Neural progenitor cell (in vitro differentiated cells): ENCODE data around the gene RAMACL. TPM values are rescaled to one million over a fixed set of nuclear protein-coding genes. Genes with fewer than 3 reads are reported as not detected.

ENCODE experiments used
- DNase-seq: peaks from one replicate; pipeline ENCODE4 v3.0.0-alpha.2; 2016; ENCODE audit warnings: low spot score
- H2AFZ ChIP-seq: fragments of 200-600 bp; sonication (generic); replicated peaks from 2 replicates; pipeline ENCODE4 v1.6.1; 2016; ENCODE audit warnings: antibody characterized with exemption
- H3F3A ChIP-seq: fragments of 200-600 bp; sonication (generic); 2 replicates; pipeline ENCODE4 v1.6.1; 2016; ENCODE audit warnings: antibody characterized with exemption, low read depth
- H3K27ac ChIP-seq: fragments of 200-600 bp; sonication (generic); 2 replicates; pipeline ENCODE4 v1.5.1; 2016; ENCODE audit warnings: mild to moderate bottlenecking
- H3K27me3 ChIP-seq: fragments of 200-600 bp; sonication (generic); 2 replicates; pipeline ENCODE4 v1.6.1; 2016; ENCODE audit warnings: mild to moderate bottlenecking, moderate library complexity
- H3K36me3 ChIP-seq: fragments of 200-600 bp; sonication (generic); 2 replicates; pipeline ENCODE4 v1.5.1; 2016
- H3K4me1 ChIP-seq: fragments of 200-600 bp; sonication (generic); 2 replicates; pipeline ENCODE4 v1.6.1; 2016; ENCODE audit warnings: mixed run types
- H3K4me2 ChIP-seq: fragments of 200-600 bp; sonication (generic); 2 replicates; pipeline ENCODE4 v1.6.1; 2016
- H3K4me3 ChIP-seq: fragments of 200-600 bp; sonication (generic); 2 replicates; pipeline ENCODE4 v1.5.1; 2016
- H3K79me2 ChIP-seq: fragments of 200-600 bp; sonication (generic); 2 replicates; pipeline ENCODE4 v1.6.1; 2016; ENCODE audit warnings: low read depth
- H3K9ac ChIP-seq: fragments of 200-600 bp; sonication (generic); 2 replicates; pipeline ENCODE4 v1.6.1; 2016
- H3K9me3 ChIP-seq: fragments of 200-600 bp; sonication (generic); 2 replicates; pipeline ENCODE4 v1.5.1; 2016; ENCODE audit warnings: low read depth
- H4K20me1 ChIP-seq: fragments of 200-600 bp; sonication (generic); 2 replicates; pipeline ENCODE4 v1.6.1; 2016; ENCODE audit warnings: low read depth
- H3K27ac Mint-ChIP-seq: 3 replicates; pipeline ENCODE4 v1.8.0; 2021; ENCODE audit warnings: mixed read lengths
- H3K27me3 Mint-ChIP-seq: 2 replicates; pipeline ENCODE4 v1.8.0; 2022; ENCODE audit warnings: low read depth, mild to moderate bottlenecking, inconsistent platforms, moderate library complexity, mixed read lengths; ENCODE audit not compliant: insufficient read depth
- H3K36me3 Mint-ChIP-seq: 3 replicates; pipeline ENCODE4 v1.8.0; 2021; ENCODE audit warnings: mixed read lengths
- H3K4me1 Mint-ChIP-seq: 3 replicates; pipeline ENCODE4 v1.8.0; 2021; ENCODE audit warnings: mixed read lengths
- H3K4me3 Mint-ChIP-seq: 3 replicates; pipeline ENCODE4 v1.8.0; 2021; ENCODE audit warnings: mild to moderate bottlenecking, moderate library complexity, mixed read lengths
- H3K9me3 Mint-ChIP-seq: 3 replicates; pipeline ENCODE4 v1.8.0; 2020; ENCODE audit warnings: mixed read lengths
- EZH2 ChIP-seq: fragments of 200-600 bp; sonication (generic); IDR thresholded peaks from 2 replicates; pipeline ENCODE4 v1.6.1; 2017; ENCODE audit warnings: antibody characterized with exemption, mild to moderate bottlenecking, moderate library complexity
- EZH2phosphoT487 ChIP-seq: fragments of 200-600 bp; sonication (generic); IDR thresholded peaks from 2 replicates; pipeline ENCODE4 v1.6.1; 2017; ENCODE audit warnings: antibody characterized with exemption
- total RNA-seq: library from RNA; depleted of rRNA; stranded (reverse); fragments of >200 nt; gene quantifications from 2 replicates; pipeline ENCODE4 v1.2.3, GENCODE V29; 2015; ENCODE audit warnings: low replicate concordance
- TF ChIP-seq, protein P1 (sequence below): fragments of 200-600 bp; sonication (generic); IDR thresholded peaks from 2 replicates; pipeline ENCODE4 v1.5.1; 2017; ENCODE audit warnings: antibody characterized with exemption, mild to moderate bottlenecking

The RAMACL gene
- total RNA-seq, 1 donor from 2014 or later = 0.19 TPM

GRCh38 chr6:166538297-166539010 lies 48.0 kb downstream of the RAMACL start:
- H3K9ac ChIP-seq = no peak overlapping the region
- peaks cover 23% of the 10 kb centered on the region for H3K4me1 Mint-ChIP-seq
- no peaks in the 10 kb centered on the region for H3K79me2 ChIP-seq
- H3K4me2 ChIP-seq = no peak overlapping the region
- TF ChIP-seq, protein P1, sequence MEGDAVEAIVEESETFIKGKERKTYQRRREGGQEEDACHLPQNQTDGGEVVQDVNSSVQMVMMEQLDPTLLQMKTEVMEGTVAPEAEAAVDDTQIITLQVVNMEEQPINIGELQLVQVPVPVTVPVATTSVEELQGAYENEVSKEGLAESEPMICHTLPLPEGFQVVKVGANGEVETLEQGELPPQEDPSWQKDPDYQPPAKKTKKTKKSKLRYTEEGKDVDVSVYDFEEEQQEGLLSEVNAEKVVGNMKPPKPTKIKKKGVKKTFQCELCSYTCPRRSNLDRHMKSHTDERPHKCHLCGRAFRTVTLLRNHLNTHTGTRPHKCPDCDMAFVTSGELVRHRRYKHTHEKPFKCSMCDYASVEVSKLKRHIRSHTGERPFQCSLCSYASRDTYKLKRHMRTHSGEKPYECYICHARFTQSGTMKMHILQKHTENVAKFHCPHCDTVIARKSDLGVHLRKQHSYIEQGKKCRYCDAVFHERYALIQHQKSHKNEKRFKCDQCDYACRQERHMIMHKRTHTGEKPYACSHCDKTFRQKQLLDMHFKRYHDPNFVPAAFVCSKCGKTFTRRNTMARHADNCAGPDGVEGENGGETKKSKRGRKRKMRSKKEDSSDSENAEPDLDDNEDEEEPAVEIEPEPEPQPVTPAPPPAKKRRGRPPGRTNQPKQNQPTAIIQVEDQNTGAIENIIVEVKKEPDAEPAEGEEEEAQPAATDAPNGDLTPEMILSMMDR = no peak
- no peak for TF ChIP-seq EZH2
- no peak for TF ChIP-seq EZH2phosphoT487
- H3K9me3 ChIP-seq = no peaks in the 10 kb centered on the region
- peaks cover 10% of the 10 kb centered on the region for H3K36me3 Mint-ChIP-seq
- H3K4me3 ChIP-seq = no peak overlapping the region
- H3K36me3 ChIP-seq = no peaks in the 10 kb centered on the region
- H3K27ac ChIP-seq = no peak overlapping the region
- H3K4me1 ChIP-seq = no peaks in the 10 kb centered on the region
- H3K27me3 Mint-ChIP-seq = peaks cover 2% of the 10 kb centered on the region
- no peaks in the 10 kb centered on the region for H3K9me3 Mint-ChIP-seq
- H3K27ac Mint-ChIP-seq = no peak overlapping the region
- no peak overlapping the region for H3K4me3 Mint-ChIP-seq
- no peak for DNase-seq
- no peak overlapping the region for H2AFZ ChIP-seq
- H4K20me1 ChIP-seq = no peaks in the 10 kb centered on the region
- no peaks in the 10 kb centered on the region for H3F3A ChIP-seq
- no peaks in the 10 kb centered on the region for H3K27me3 ChIP-seq

DNA sequence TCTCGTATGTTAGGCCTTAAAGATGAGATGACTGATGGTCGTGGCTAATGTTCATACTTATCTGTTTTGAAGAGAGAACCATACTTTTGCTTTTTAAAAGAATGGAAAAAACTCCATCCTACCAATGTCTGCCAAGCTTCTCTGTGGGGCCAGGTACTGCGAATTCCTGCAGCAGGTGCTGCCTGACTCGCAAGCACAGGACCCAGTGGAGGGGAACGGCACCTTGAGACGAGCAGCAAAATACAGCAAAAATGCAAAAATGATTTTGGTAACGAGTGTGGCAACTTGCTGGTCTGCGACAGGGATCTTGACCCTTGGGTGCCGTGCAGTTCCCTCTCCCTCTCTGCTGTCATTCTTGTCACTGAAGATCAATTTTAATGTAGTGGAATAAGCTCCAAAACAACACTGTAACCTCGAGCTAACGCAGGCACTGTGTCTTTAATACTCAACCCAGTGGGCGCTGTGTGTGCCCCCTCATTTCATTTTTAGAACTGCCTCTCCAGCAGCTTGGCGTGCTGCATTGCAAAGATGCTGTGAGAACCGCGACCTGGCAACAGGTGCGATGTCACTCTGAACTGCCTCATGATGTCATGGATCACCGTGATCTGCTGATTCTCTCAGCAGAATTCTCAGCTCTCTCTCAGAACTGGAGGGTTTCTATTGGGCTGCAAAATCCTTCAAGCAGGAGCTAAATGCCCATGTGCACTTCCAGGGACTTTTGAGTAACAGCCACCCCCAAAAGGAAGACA lies 51.6 kb downstream of the RAMACL start:
- Mint-ChIP-seq H3K4me3 (no peak overlapping the region), H3K4me1 (peaks cover 6% of the 10 kb centered on the region), H3K9me3 (no peaks in the 10 kb centered on the region), H3K27me3 (peaks cover 2% of the 10 kb centered on the region), H3K27ac (peak overlapping the region; percentile 33), H3K36me3 (peaks cover 14% of the 10 kb centered on the region)
- H2AFZ ChIP-seq = no peak overlapping the region
- no peaks in the 10 kb centered on the region for H3K9me3 ChIP-seq
- no peak overlapping the region for H3K4me3 ChIP-seq
- no peaks in the 10 kb centered on the region for H4K20me1 ChIP-seq
- no peak for DNase-seq
- no peaks in the 10 kb centered on the region for H3F3A ChIP-seq
- H3K27me3 ChIP-seq = no peaks in the 10 kb centered on the region
- TF ChIP-seq EZH2phosphoT487 (no peak), EZH2 (no peak)
- TF ChIP-seq, protein P1 = no peak
- H3K9ac ChIP-seq = no peak overlapping the region
- H3K79me2 ChIP-seq = no peaks in the 10 kb centered on the region
- H3K4me1 ChIP-seq = no peaks in the 10 kb centered on the region
- no peak overlapping the region for H3K4me2 ChIP-seq
- no peaks in the 10 kb centered on the region for H3K36me3 ChIP-seq
- H3K27ac ChIP-seq = no peak overlapping the region

DNA sequence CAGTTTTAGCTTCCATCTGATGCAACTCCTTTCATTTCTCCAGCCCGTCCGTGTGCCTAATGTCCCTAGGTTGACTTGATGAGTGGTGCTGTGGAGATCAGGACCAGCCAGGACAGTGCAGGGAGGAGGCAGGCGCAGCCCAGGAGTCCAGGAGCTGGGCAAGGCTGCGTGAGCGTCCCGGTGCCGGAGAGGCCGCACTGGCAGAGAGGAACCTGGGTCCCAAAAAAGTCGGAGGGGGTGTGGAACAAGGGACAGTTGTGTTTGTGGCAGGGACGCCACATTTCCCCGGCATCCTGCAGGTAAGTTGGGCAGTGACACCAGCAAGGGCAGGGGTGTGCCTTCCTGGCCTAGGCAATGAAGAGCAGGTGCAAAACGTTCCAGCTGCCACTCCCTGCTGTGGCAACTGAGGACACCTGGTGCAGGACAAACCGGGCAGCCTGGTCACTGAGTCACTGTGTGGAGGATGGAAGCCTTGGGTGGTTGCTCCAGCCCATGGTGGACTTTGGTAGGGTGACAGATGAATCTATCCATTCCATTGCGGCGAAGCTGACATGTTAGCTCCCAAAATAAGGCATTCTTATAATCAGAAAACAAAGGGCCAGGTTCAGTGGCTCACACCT lies 53.2 kb downstream of the RAMACL start:
- peak overlapping the region; percentile 57 for H3K27ac Mint-ChIP-seq
- no peak overlapping the region for H3K9ac ChIP-seq
- H3K79me2 ChIP-seq = no peaks in the 10 kb centered on the region
- no peak for TF ChIP-seq EZH2phosphoT487
- no peak for TF ChIP-seq EZH2
- TF ChIP-seq, protein P1 = no peak
- no peaks in the 10 kb centered on the region for H3K9me3 ChIP-seq
- no peak overlapping the region for H2AFZ ChIP-seq
- no peaks in the 10 kb centered on the region for H3K36me3 ChIP-seq
- H3K36me3 Mint-ChIP-seq = peaks cover 24% of the 10 kb centered on the region
- H3F3A ChIP-seq = no peaks in the 10 kb centered on the region
- no peaks in the 10 kb centered on the region for H3K9me3 Mint-ChIP-seq
- no peak for DNase-seq
- no peak overlapping the region for H3K4me3 Mint-ChIP-seq
- H3K4me1 ChIP-seq = no peaks in the 10 kb centered on the region
- H3K27ac ChIP-seq = no peak overlapping the region
- H3K4me1 Mint-ChIP-seq = no peaks in the 10 kb centered on the region
- no peaks in the 10 kb centered on the region for H4K20me1 ChIP-seq
- H3K27me3 ChIP-seq = no peaks in the 10 kb centered on the region
- H3K4me3 ChIP-seq = no peak overlapping the region
- H3K4me2 ChIP-seq = no peak overlapping the region
- H3K27me3 Mint-ChIP-seq = peaks cover 2% of the 10 kb centered on the region

Other genes starting within 250 kb of the RAMACL start
- 38.1 and 48.9 TPM in 2 replicates for gene SFT2D1, start 244.1 kb downstream of the RAMACL start, total RNA-seq
- gene MPC1, start 203.7 kb downstream of the RAMACL start, total RNA-seq = 9.4 and 13.2 TPM in 2 replicates
- 8.2 and 14.3 TPM in 2 replicates for gene RPS6KA2, start 40.6 kb upstream of the RAMACL start, total RNA-seq